Adipose tissue (tissue), 3 donors: ENCODE results near the gene GLOD4. TPM values are rescaled to one million over a fixed set of nuclear protein-coding genes. Genes with fewer than 3 reads are reported as not detected.
"Not testable (repeated sequence)": the region's sequence is repeated elsewhere in the genome, so short reads cannot be mapped to it uniquely, and the experiment has no call there.

Experiments
- H3K27ac ChIP-seq: one replicate; pipeline ENCODE4 v1.5.1; 2013; ENCODE audit warnings: low read depth, low read length
- WGBS, 3 donors: extraction: QIAGEN DNeasy Blood & Tissue Kit; methylation state at CpG; one replicate each; pipeline ENCODE4 v1.1.7; 2013; 5-methylcytosine and 5-hydroxymethylcytosine counted together
- polyA plus RNA-seq, 3 donors: library from polyadenylated mRNA; stranded (reverse); fragments of 200-250 nt; gene quantifications; one replicate each; pipeline ENCODE4 v1.2.3, GENCODE V29; 2013
- donor health status: healthy with polysubstance abuse.
- donor health status: Bipolar disorder and iron deficiency.
- donor health status: healthy.

GLOD4 gene
- polyA plus RNA-seq, 3 donors = 22.4 to 33.0 (median 27.0) TPM

- 1 to 2% (median 1%) methylated on average over 37 to 49 of the region's 49 CpGs for WGBS, 3 donors
- H3K27ac ChIP-seq = no peak overlapping the region
These were observed 30.6 kb downstream of the GLOD4 start for GRCh38 chr17:751269-752001.

GRCh38 chr17:750431-751037, 31.5 kb downstream of the GLOD4 start:
- WGBS, 3 donors = 78 to 83% (median 79%) methylated on average over 8 of the region's 8 CpGs
- H3K27ac ChIP-seq = no peak overlapping the region

- H3K27ac ChIP-seq = not testable (repeated sequence)
- 75 to 84% (median 83%) methylated on average over 6 to 7 of the region's 7 CpGs for WGBS, 3 donors
These were observed 32.7 kb downstream of the GLOD4 start for GRCh38 chr17:749359-749758.

GRCh38 chr17:748604-749003, 33.5 kb downstream of the GLOD4 start:
- WGBS, 3 donors = 94 to 100% (median 97%) methylated on average over 4 of the region's 4 CpGs
- not testable (repeated sequence) for H3K27ac ChIP-seq

GRCh38 chr17:746783-747629, 35.1 kb downstream of the GLOD4 start:
- no peak overlapping the region for H3K27ac ChIP-seq
- 88 to 92% (median 88%) methylated on average over 38 of the region's 38 CpGs for WGBS, 3 donors

- 93 to 96% (median 94%) methylated on average over 9 of the region's 9 CpGs for WGBS, 3 donors
- no peak overlapping the region for H3K27ac ChIP-seq
These were observed 35.9 kb downstream of the GLOD4 start for GRCh38 chr17:746181-746580.

GRCh38 chr17:745406-745805, 36.7 kb downstream of the GLOD4 start:
- WGBS, 3 donors = 91 to 97% (median 95%) methylated on average over 10 to 11 of the region's 11 CpGs
- no peak overlapping the region for H3K27ac ChIP-seq

- WGBS, 3 donors = 73 to 82% (median 79%) methylated on average over 9 of the region's 9 CpGs
- H3K27ac ChIP-seq = no peak overlapping the region
These were observed 37.1 kb downstream of the GLOD4 start for GRCh38 chr17:744937-745336.

- 93 to 95% (median 94%) methylated on average over 4 of the region's 4 CpGs for WGBS, 3 donors
- no peak overlapping the region for H3K27ac ChIP-seq
These were observed 38.9 kb downstream of the GLOD4 start for GRCh38 chr17:743139-743538.

- WGBS, 3 donors = 85 to 92% (median 89%) methylated on average over 11 of the region's 11 CpGs
- H3K27ac ChIP-seq = no peak overlapping the region
These were observed 39.8 kb downstream of the GLOD4 start for GRCh38 chr17:742147-742793.

GRCh38 chr17:740240-741017, 41.7 kb downstream of the GLOD4 start:
- H3K27ac ChIP-seq = no peak overlapping the region
- WGBS, 3 donors = 48 to 81% (median 63%) methylated on average over 18 of the region's 18 CpGs

- WGBS, 3 donors = 92 to 93% (median 93%) methylated on average over 13 of the region's 13 CpGs
- H3K27ac ChIP-seq = no peak overlapping the region
These were observed 44.4 kb downstream of the GLOD4 start for GRCh38 chr17:737561-738113.

GRCh38 chr17:733743-734142, 48.3 kb downstream of the GLOD4 start:
- WGBS, 3 donors = 78 to 80% (median 78%) methylated on average over 10 of the region's 10 CpGs
- H3K27ac ChIP-seq = no peak overlapping the region

GRCh38 chr17:732902-733720, 49.0 kb downstream of the GLOD4 start:
- H3K27ac ChIP-seq = no peak overlapping the region
- 6 to 9% (median 8%) methylated on average over 45 to 57 of the region's 57 CpGs for WGBS, 3 donors

GRCh38 chr17:732067-732901, 49.8 kb downstream of the GLOD4 start, which contains the start of gene TLCD3A:
TSS of gene TLCD3A (plus strand) at chr17:732596. CDS start at chr17:732648, 52 bp downstream.
- no peak within 1 kb of the TSS for H3K27ac ChIP-seq
- WGBS, 3 donors = 0 to 1% (median 1%) methylated on average over 49 to 125 of the region's 126 CpGs

- no peak overlapping the region for H3K27ac ChIP-seq
- 8 to 15% (median 8%) methylated on average over 25 to 26 of the region's 26 CpGs for WGBS, 3 donors
These were observed 50.4 kb downstream of the GLOD4 start for GRCh38 chr17:731644-732066.
